ENCODE data around the gene REL.

REL gene

DNA sequence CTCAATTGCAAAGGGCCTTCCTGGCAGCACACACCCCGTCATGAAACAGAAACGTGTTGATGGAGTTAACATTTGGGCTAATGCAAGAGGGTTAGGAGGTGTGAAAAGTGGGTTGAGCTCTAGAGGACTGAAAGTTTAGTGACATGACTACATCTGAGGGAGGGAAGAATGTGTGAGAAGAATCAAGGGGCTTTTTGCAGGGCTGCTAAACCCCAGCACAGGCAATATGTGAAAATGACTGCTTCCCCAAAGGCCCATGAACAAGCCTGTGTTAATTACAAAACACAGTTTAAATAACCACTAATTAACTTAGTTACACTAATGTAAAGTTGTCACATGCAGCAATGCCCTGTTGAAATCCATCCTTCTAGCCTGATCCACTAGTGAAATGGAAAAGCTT, 72.8 kb downstream of the REL start:
- Histone ChIP-seq H4K12ac (ENCODE audit: low read depth, low read length) (no peak overlapping the region), H3K4me2 (ENCODE audit: low read length) (no peak overlapping the region)

DNA sequence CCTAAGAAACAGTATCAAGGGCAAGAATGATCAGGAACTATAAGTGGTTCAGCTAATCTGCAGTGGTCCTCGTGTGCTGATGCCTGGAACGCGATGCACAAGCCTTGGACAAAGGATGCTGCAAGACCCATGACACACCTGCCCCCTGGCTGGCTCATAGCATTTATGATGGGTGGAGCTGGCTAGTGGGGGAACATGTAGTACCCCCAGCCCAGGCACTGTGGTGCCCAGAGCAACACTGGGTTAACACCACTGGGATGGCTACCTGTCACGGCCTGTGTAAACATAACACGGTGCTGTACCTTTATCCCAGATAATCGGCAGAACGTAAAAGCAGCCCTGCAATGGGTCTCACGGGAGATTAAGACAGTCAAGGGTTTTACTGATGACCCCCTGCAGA, 75.8 kb downstream of the REL start:
- Histone ChIP-seq H2BK5ac (ENCODE audit: low read depth, low read length, poor library complexity) (no peak overlapping the region), H3K18ac (ENCODE audit: low read length) (no peak overlapping the region), H3K4me3 (ENCODE audit: low read depth, low read length) (no peak overlapping the region), H3K79me1 (ENCODE audit: low read length) (peaks cover 4% of the 10 kb centered on the region), H3K9me3 (ENCODE audit: insufficient read depth, low read depth, low read length) (no peaks in the 10 kb centered on the region), H4K8ac (ENCODE audit: low read depth, low read length) (no peak overlapping the region), H3K79me2 (ENCODE audit: control insufficient read depth, insufficient read depth, low read length, poor library complexity) (no peaks in the 10 kb centered on the region), H4K91ac (ENCODE audit: low read depth, low read length) (no peak overlapping the region), H3K4me2 (ENCODE audit: low read length) (no peak overlapping the region), H2BK120ac (ENCODE audit: insufficient read depth, low read length, poor library complexity) (no peak overlapping the region), H2AFZ (ENCODE audit: insufficient read depth, low read length, poor library complexity) (no peak overlapping the region), H3K14ac (ENCODE audit: low read length) (no peak overlapping the region), H4K12ac (ENCODE audit: low read depth, low read length) (no peak overlapping the region), H3K23ac (ENCODE audit: low read length) (no peak overlapping the region), H3K9ac (ENCODE audit: low read length) (no peak overlapping the region), H3K4me1 (ENCODE audit: control insufficient read depth in 1 of 2, insufficient read depth in 2 of 2, low read length in 2 of 2) (peaks cover 2 to 4% of the 10 kb centered on the region in 2 experiments), H3K27ac (ENCODE audit: low read depth, low read length) (no peak overlapping the region), H3K27me3 (ENCODE audit: insufficient read depth, low read length) (no peaks in the 10 kb centered on the region), H2BK12ac (ENCODE audit: low read length) (no peak overlapping the region), H3K36me3 (ENCODE audit: control insufficient read depth in 1 of 2, insufficient read depth in 2 of 2, low read length in 2 of 2) (peaks cover 0 to 2% of the 10 kb centered on the region in 2 experiments), H2AK5ac (ENCODE audit: low read length) (no peak overlapping the region), H3K4ac (ENCODE audit: low read depth, low read length) (no peak overlapping the region)
- WGBS (ENCODE audit: extremely low coverage, insufficient coverage, insufficient read length) = no CpG with 5 or more reads among the region's 8 CpGs
- no peak for DNase-seq

More for the DNA sequence above, 72.8 kb downstream of the REL start:
- no peak overlapping the region for H4K8ac ChIP-seq (ENCODE audit: low read depth, low read length)
- H3K4me3 ChIP-seq (ENCODE audit: low read depth, low read length) = no peak overlapping the region
- H2AFZ ChIP-seq (ENCODE audit: insufficient read depth, low read length, poor library complexity) = no peak overlapping the region
- no peak overlapping the region for H3K27ac ChIP-seq (ENCODE audit: low read depth, low read length)
- no peak overlapping the region for H2AK5ac ChIP-seq (ENCODE audit: low read length)
- no peak overlapping the region for H4K91ac ChIP-seq (ENCODE audit: low read depth, low read length)
- no peak for DNase-seq
- no peak overlapping the region for H3K14ac ChIP-seq (ENCODE audit: low read length)
- H3K23ac ChIP-seq (ENCODE audit: low read length) = no peak overlapping the region
- WGBS (ENCODE audit: extremely low coverage, insufficient coverage, insufficient read length) = no CpG with 5 or more reads among the region's 2 CpGs
- no peaks in the 10 kb centered on the region for H3K79me2 ChIP-seq (ENCODE audit: control insufficient read depth, insufficient read depth, low read length, poor library complexity)
- H2BK12ac ChIP-seq (ENCODE audit: low read length) = no peak overlapping the region
- H3K79me1 ChIP-seq (ENCODE audit: low read length) = peaks cover 4% of the 10 kb centered on the region
- H3K4ac ChIP-seq (ENCODE audit: low read depth, low read length) = no peak overlapping the region
- H3K4me1 ChIP-seq (ENCODE audit: control insufficient read depth in 1 of 2, insufficient read depth in 2 of 2, low read length in 2 of 2) = no peaks in the 10 kb centered on the region
- H3K9me3 ChIP-seq (ENCODE audit: insufficient read depth, low read depth, low read length) = no peaks in the 10 kb centered on the region
- no peak overlapping the region for H2BK120ac ChIP-seq (ENCODE audit: insufficient read depth, low read length, poor library complexity)
- no peak overlapping the region for H3K18ac ChIP-seq (ENCODE audit: low read length)
- no peaks in the 10 kb centered on the region for H3K27me3 ChIP-seq (ENCODE audit: insufficient read depth, low read length)
- peaks cover 0 to 2% of the 10 kb centered on the region in 2 experiments for H3K36me3 ChIP-seq (ENCODE audit: control insufficient read depth in 1 of 2, insufficient read depth in 2 of 2, low read length in 2 of 2)
- H3K9ac ChIP-seq (ENCODE audit: low read length) = no peak overlapping the region
- no peak overlapping the region for H2BK5ac ChIP-seq (ENCODE audit: low read depth, low read length, poor library complexity)

DNA sequence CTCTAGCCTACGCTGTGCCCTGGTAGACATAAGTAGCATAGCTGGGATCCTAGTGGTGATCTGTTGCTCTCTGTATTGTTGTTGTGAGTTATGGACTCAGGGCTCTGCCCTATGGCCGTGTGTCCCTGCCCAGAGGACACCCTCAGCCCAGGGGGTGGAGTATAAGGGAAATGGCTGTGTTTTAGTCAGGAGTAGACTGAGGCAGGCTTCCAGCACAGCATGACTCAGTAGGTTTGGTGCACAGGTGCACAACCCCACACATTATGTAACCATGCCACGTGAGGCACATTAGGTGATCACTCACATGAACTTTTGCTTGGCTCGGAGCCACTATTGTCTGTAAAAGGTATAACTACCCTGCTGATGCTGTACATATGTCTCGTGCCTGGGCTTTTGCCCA, 76.3 kb downstream of the REL start:
- H2AFZ ChIP-seq (ENCODE audit: insufficient read depth, low read length, poor library complexity) = no peak overlapping the region
- H4K91ac ChIP-seq (ENCODE audit: low read depth, low read length) = no peak overlapping the region
- no peak for DNase-seq
- no peak overlapping the region for H2BK5ac ChIP-seq (ENCODE audit: low read depth, low read length, poor library complexity)
- no peak overlapping the region for H3K4ac ChIP-seq (ENCODE audit: low read depth, low read length)
- H2AK5ac ChIP-seq (ENCODE audit: low read length) = no peak overlapping the region
- no peak overlapping the region for H3K14ac ChIP-seq (ENCODE audit: low read length)
- WGBS (ENCODE audit: extremely low coverage, insufficient coverage, insufficient read length) = no CpG with 5 or more reads among the region's 5 CpGs
- no peak overlapping the region for H3K27ac ChIP-seq (ENCODE audit: low read depth, low read length)
- no peaks in the 10 kb centered on the region for H3K9me3 ChIP-seq (ENCODE audit: insufficient read depth, low read depth, low read length)
- H3K18ac ChIP-seq (ENCODE audit: low read length) = no peak overlapping the region
- no peak overlapping the region for H3K4me3 ChIP-seq (ENCODE audit: low read depth, low read length)
- H3K79me1 ChIP-seq (ENCODE audit: low read length) = peaks cover 4% of the 10 kb centered on the region
- no peak overlapping the region for H4K12ac ChIP-seq (ENCODE audit: low read depth, low read length)
- no peak overlapping the region for H3K9ac ChIP-seq (ENCODE audit: low read length)
- H2BK120ac ChIP-seq (ENCODE audit: insufficient read depth, low read length, poor library complexity) = no peak overlapping the region
- H2BK12ac ChIP-seq (ENCODE audit: low read length) = no peak overlapping the region
- H3K79me2 ChIP-seq (ENCODE audit: control insufficient read depth, insufficient read depth, low read length, poor library complexity) = no peaks in the 10 kb centered on the region
- H3K36me3 ChIP-seq (ENCODE audit: control insufficient read depth in 1 of 2, insufficient read depth in 2 of 2, low read length in 2 of 2) = peaks cover 0 to under 1% of the 10 kb centered on the region in 2 experiments
- H4K8ac ChIP-seq (ENCODE audit: low read depth, low read length) = no peak overlapping the region
- no peak overlapping the region for H3K4me2 ChIP-seq (ENCODE audit: low read length)
- H3K4me1 ChIP-seq (ENCODE audit: control insufficient read depth in 1 of 2, insufficient read depth in 2 of 2, low read length in 2 of 2) = peaks cover 2 to 4% of the 10 kb centered on the region in 2 experiments
- H3K27me3 ChIP-seq (ENCODE audit: insufficient read depth, low read length) = no peaks in the 10 kb centered on the region
- no peak overlapping the region for H3K23ac ChIP-seq (ENCODE audit: low read length)

DNA sequence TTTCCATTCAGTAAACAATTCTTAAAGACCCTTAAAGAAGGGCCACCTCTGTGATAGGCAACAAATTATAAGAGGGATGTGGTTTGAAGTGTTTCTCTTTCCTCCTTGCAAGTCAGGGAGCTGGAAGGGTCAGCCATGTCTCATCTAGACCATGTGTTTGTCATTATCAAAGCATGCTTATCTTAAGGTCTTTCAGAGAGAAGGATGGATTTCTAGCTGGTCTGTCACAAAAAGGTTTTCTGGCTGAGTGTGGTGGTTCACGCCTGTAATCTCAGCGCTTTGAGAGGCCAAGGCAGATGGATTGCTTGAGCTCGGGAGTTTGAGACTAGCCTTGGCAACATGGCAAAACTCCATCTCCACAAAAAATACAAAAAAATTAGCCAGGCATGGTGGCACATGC, 77.0 kb downstream of the REL start:
- DNase-seq = peak; percentile 33 to 53
- no peak overlapping the region for H3K14ac ChIP-seq (ENCODE audit: low read length)
- WGBS (ENCODE audit: extremely low coverage, insufficient coverage, insufficient read length) = no CpG with 5 or more reads among the region's 3 CpGs
- no peak overlapping the region for H3K4me3 ChIP-seq (ENCODE audit: low read depth, low read length)
- no peaks in the 10 kb centered on the region for H3K9me3 ChIP-seq (ENCODE audit: insufficient read depth, low read depth, low read length)
- H2BK12ac ChIP-seq (ENCODE audit: low read length) = no peak overlapping the region
- no peaks in the 10 kb centered on the region for H3K27me3 ChIP-seq (ENCODE audit: insufficient read depth, low read length)
- H3K36me3 ChIP-seq (ENCODE audit: control insufficient read depth in 1 of 2, insufficient read depth in 2 of 2, low read length in 2 of 2) = no peaks in the 10 kb centered on the region
- no peak overlapping the region for H3K27ac ChIP-seq (ENCODE audit: low read depth, low read length)
- no peak overlapping the region for H2BK120ac ChIP-seq (ENCODE audit: insufficient read depth, low read length, poor library complexity)
- H3K4ac ChIP-seq (ENCODE audit: low read depth, low read length) = no peak overlapping the region
- H4K8ac ChIP-seq (ENCODE audit: low read depth, low read length) = no peak overlapping the region
- H3K9ac ChIP-seq (ENCODE audit: low read length) = no peak overlapping the region
- H2BK5ac ChIP-seq (ENCODE audit: low read depth, low read length, poor library complexity) = no peak overlapping the region
- no peak overlapping the region for H4K12ac ChIP-seq (ENCODE audit: low read depth, low read length)
- no peak overlapping the region for H4K91ac ChIP-seq (ENCODE audit: low read depth, low read length)
- no peak overlapping the region for H2AK5ac ChIP-seq (ENCODE audit: low read length)
- no peak overlapping the region for H2AFZ ChIP-seq (ENCODE audit: insufficient read depth, low read length, poor library complexity)
- H3K4me2 ChIP-seq (ENCODE audit: low read length) = no peak overlapping the region
- no peak overlapping the region for H3K23ac ChIP-seq (ENCODE audit: low read length)
- no peak overlapping the region for H3K18ac ChIP-seq (ENCODE audit: low read length)
- H3K79me1 ChIP-seq (ENCODE audit: low read length) = peaks cover 4% of the 10 kb centered on the region
- no peaks in the 10 kb centered on the region for H3K79me2 ChIP-seq (ENCODE audit: control insufficient read depth, insufficient read depth, low read length, poor library complexity)
- H3K4me1 ChIP-seq (ENCODE audit: control insufficient read depth in 1 of 2, insufficient read depth in 2 of 2, low read length in 2 of 2) = peaks cover 2 to 4% of the 10 kb centered on the region in 2 experiments

Measured in trophoblast cell (in vitro differentiated cells and primary cell).